C4-2B (cell line): ENCODE results near the gene CHPF.

Experiments used
- H3K27ac ChIP-seq: fragments of 450-650 bp; 2 replicates; pipeline ENCODE4 v1.5.1; 2017
- ZFX ChIP-seq: fragments of 450-650 bp; IDR thresholded peaks from 2 replicates; pipeline ENCODE4 v1.6.1; 2017
- TF ChIP-seq, protein P1 (sequence below): fragments of 450-650 bp; conservative IDR thresholded peaks from 2 replicates; pipeline ENCODE4 v1.5.1; 2017; ENCODE audit warnings: mild to moderate bottlenecking

The CHPF gene

GRCh38 chr2:219489315-219489714, 54.3 kb downstream of the CHPF start:
- TF ChIP-seq, protein P1, sequence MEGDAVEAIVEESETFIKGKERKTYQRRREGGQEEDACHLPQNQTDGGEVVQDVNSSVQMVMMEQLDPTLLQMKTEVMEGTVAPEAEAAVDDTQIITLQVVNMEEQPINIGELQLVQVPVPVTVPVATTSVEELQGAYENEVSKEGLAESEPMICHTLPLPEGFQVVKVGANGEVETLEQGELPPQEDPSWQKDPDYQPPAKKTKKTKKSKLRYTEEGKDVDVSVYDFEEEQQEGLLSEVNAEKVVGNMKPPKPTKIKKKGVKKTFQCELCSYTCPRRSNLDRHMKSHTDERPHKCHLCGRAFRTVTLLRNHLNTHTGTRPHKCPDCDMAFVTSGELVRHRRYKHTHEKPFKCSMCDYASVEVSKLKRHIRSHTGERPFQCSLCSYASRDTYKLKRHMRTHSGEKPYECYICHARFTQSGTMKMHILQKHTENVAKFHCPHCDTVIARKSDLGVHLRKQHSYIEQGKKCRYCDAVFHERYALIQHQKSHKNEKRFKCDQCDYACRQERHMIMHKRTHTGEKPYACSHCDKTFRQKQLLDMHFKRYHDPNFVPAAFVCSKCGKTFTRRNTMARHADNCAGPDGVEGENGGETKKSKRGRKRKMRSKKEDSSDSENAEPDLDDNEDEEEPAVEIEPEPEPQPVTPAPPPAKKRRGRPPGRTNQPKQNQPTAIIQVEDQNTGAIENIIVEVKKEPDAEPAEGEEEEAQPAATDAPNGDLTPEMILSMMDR, result no peak
- no peak for TF ChIP-seq ZFX
- H3K27ac ChIP-seq, result no peak overlapping the region
